BLaER1 (cell line): Measurements from ENCODE around the gene LRFN2.
A peak's percentile ranks its signal among the peaks of the same experiment; 100 is the strongest.

Experiments
- H3K27ac ChIP-seq: shearing (Covaris generic); formaldehyde crosslinking; 2 replicates; pipeline ENCODE4 v1.8.1; 2022
- H3K27me3 ChIP-seq: shearing (Covaris generic); formaldehyde crosslinking; 2 replicates; pipeline ENCODE4 v1.8.1; 2022
- H3K36me3 ChIP-seq: shearing (Covaris generic); formaldehyde crosslinking; 2 replicates; pipeline ENCODE4 v1.8.1; 2022
- H3K4me1 ChIP-seq: shearing (Covaris generic); formaldehyde crosslinking; 2 replicates; pipeline ENCODE4 v1.8.1; 2022
- H3K4me2 ChIP-seq: shearing (Covaris generic); formaldehyde crosslinking; 2 replicates; pipeline ENCODE4 v1.8.1; 2022
- H3K4me3 ChIP-seq: shearing (Covaris generic); formaldehyde crosslinking; 2 replicates; pipeline ENCODE4 v1.8.1; 2022
- H3K9ac ChIP-seq: shearing (Covaris generic); formaldehyde crosslinking; 2 replicates; pipeline ENCODE4 v1.8.1; 2022
- H3K9me3 ChIP-seq: shearing (Covaris generic); formaldehyde crosslinking; 2 replicates; pipeline ENCODE4 v1.8.1; 2022
- H4K20me1 ChIP-seq: shearing (Covaris generic); formaldehyde crosslinking; 2 replicates; pipeline ENCODE4 v1.8.1; 2022
- Cebpa-rat ChIP-seq: shearing (Covaris generic); IDR thresholded peaks from 2 replicates; pipeline ENCODE4 v1.8.1; 2022

LRFN2 gene

GRCh38 chr6:40419946-40420728 lies 167.0 kb downstream of the LRFN2 start:
- H3K4me2 ChIP-seq = peak overlapping the region; percentile 66
- no peaks in the 10 kb centered on the region for H3K9me3 ChIP-seq
- H3K4me3 ChIP-seq = no peak overlapping the region
- H3K36me3 ChIP-seq = peaks cover 13% of the 10 kb centered on the region; the same call in 1 of the 2 replicates
- no peaks in the 10 kb centered on the region for H3K27me3 ChIP-seq
- peaks cover 43% of the 10 kb centered on the region; the same call in 1 of the 2 replicates for H4K20me1 ChIP-seq
- peaks cover 19% of the 10 kb centered on the region for H3K4me1 ChIP-seq
- H3K27ac ChIP-seq = no peak overlapping the region
- no peak for TF ChIP-seq Cebpa-rat
- no peak overlapping the region for H3K9ac ChIP-seq

GRCh38 chr6:40419377-40419776 lies 167.8 kb downstream of the LRFN2 start:
- Histone ChIP-seq H4K20me1 (peaks cover 43% of the 10 kb centered on the region; the same call in 1 of the 2 replicates), H3K27me3 (no peaks in the 10 kb centered on the region), H3K4me3 (no peak overlapping the region), H3K36me3 (peaks cover 13% of the 10 kb centered on the region; the same call in 1 of the 2 replicates), H3K9ac (no peak overlapping the region), H3K4me2 (no peak overlapping the region), H3K4me1 (peaks cover 19% of the 10 kb centered on the region), H3K9me3 (no peaks in the 10 kb centered on the region), H3K27ac (no peak overlapping the region)
- TF ChIP-seq Cebpa-rat = no peak

- Histone ChIP-seq H3K9me3 (no peaks in the 10 kb centered on the region), H3K4me3 (no peak overlapping the region), H3K9ac (no peak overlapping the region), H3K4me1 (peaks cover 24% of the 10 kb centered on the region), H3K4me2 (no peak overlapping the region), H3K36me3 (peaks cover 13% of the 10 kb centered on the region; the same call in 1 of the 2 replicates), H3K27ac (no peak overlapping the region), H3K27me3 (no peaks in the 10 kb centered on the region), H4K20me1 (peaks cover 47% of the 10 kb centered on the region; the same call in 1 of the 2 replicates)
- no peak for TF ChIP-seq Cebpa-rat
These were observed 170.1 kb downstream of the LRFN2 start for GRCh38 chr6:40417031-40417430.

- no peak overlapping the region for H3K27ac ChIP-seq
- H4K20me1 ChIP-seq = peaks cover 39% of the 10 kb centered on the region; the same call in 1 of the 2 replicates
- H3K27me3 ChIP-seq = no peaks in the 10 kb centered on the region
These were observed 172.5 kb downstream of the LRFN2 start for GRCh38 chr6:40414617-40415016.

GRCh38 chr6:40413239-40413638 lies 173.9 kb downstream of the LRFN2 start:
- Histone ChIP-seq H3K4me1 (0 out of 2 replicates have a peak, but pooled peaks cover 5% of the 10 kb centered on the region), H3K27ac (no peak overlapping the region), H3K9ac (no peak overlapping the region), H3K4me2 (no peak overlapping the region), H3K4me3 (no peak overlapping the region), H3K27me3 (no peaks in the 10 kb centered on the region), H3K9me3 (no peaks in the 10 kb centered on the region), H3K36me3 (0 out of 2 replicates have a peak, but pooled peaks cover 4% of the 10 kb centered on the region), H4K20me1 (peaks cover 26% of the 10 kb centered on the region; the same call in 1 of the 2 replicates)
- TF ChIP-seq Cebpa-rat = no peak

More at GRCh38 chr6:40414617-40415016, 172.5 kb downstream of the LRFN2 start:
- no peak overlapping the region for H3K4me3 ChIP-seq
- no peaks in the 10 kb centered on the region for H3K9me3 ChIP-seq
- no peak overlapping the region for H3K9ac ChIP-seq
- H3K36me3 ChIP-seq = peaks cover 13% of the 10 kb centered on the region; the same call in 1 of the 2 replicates
- H3K4me1 ChIP-seq = peaks cover 6% of the 10 kb centered on the region; the same call in 1 of the 2 replicates
- no peak overlapping the region for H3K4me2 ChIP-seq
- TF ChIP-seq Cebpa-rat = no peak

GRCh38 chr6:40411881-40412280 lies 175.3 kb downstream of the LRFN2 start:
- Histone ChIP-seq H3K27ac (no peak overlapping the region), H3K4me1 (0 out of 2 replicates have a peak, but pooled peaks cover 5% of the 10 kb centered on the region), H3K27me3 (no peaks in the 10 kb centered on the region), H3K36me3 (0 out of 2 replicates have a peak, but pooled peaks cover 2% of the 10 kb centered on the region), H4K20me1 (peaks cover 15% of the 10 kb centered on the region; the same call in 1 of the 2 replicates), H3K4me3 (no peak overlapping the region), H3K9me3 (no peaks in the 10 kb centered on the region), H3K4me2 (no peak overlapping the region), H3K9ac (no peak overlapping the region)
- no peak for TF ChIP-seq Cebpa-rat

- no peaks in the 10 kb centered on the region for H3K27me3 ChIP-seq
- H3K36me3 ChIP-seq = no peaks in the 10 kb centered on the region
- H3K4me3 ChIP-seq = no peak overlapping the region
- peaks cover 15% of the 10 kb centered on the region; the same call in 1 of the 2 replicates for H4K20me1 ChIP-seq
- H3K9ac ChIP-seq = no peak overlapping the region
- 0 out of 2 replicates have a peak, but pooled peaks cover 5% of the 10 kb centered on the region for H3K4me1 ChIP-seq
- no peak for TF ChIP-seq Cebpa-rat
- no peaks in the 10 kb centered on the region for H3K9me3 ChIP-seq
- no peak overlapping the region for H3K4me2 ChIP-seq
- H3K27ac ChIP-seq = no peak overlapping the region
These were observed 176.3 kb downstream of the LRFN2 start for GRCh38 chr6:40410821-40411220.

GRCh38 chr6:40409716-40410397 lies 177.3 kb downstream of the LRFN2 start:
- Histone ChIP-seq H3K4me3 (no peak overlapping the region), H3K9ac (no peak overlapping the region), H3K27me3 (no peaks in the 10 kb centered on the region)

GRCh38 chr6:40408786-40409542 lies 178.2 kb downstream of the LRFN2 start:
- Histone ChIP-seq H4K20me1 (peaks cover 15% of the 10 kb centered on the region; the same call in 1 of the 2 replicates), H3K4me1 (0 out of 2 replicates have a peak, but pooled peaks cover 5% of the 10 kb centered on the region), H3K36me3 (no peaks in the 10 kb centered on the region), H3K4me2 (no peak overlapping the region), H3K9me3 (no peaks in the 10 kb centered on the region), H3K27me3 (no peaks in the 10 kb centered on the region), H3K4me3 (no peak overlapping the region), H3K9ac (no peak overlapping the region), H3K27ac (no peak overlapping the region)
- no peak for TF ChIP-seq Cebpa-rat

More at GRCh38 chr6:40409716-40410397, 177.3 kb downstream of the LRFN2 start:
- H3K4me2 ChIP-seq = no peak overlapping the region
- no peak for TF ChIP-seq Cebpa-rat
- no peak overlapping the region for H3K27ac ChIP-seq
- H4K20me1 ChIP-seq = peaks cover 15% of the 10 kb centered on the region; the same call in 1 of the 2 replicates
- 0 out of 2 replicates have a peak, but pooled peaks cover 5% of the 10 kb centered on the region for H3K4me1 ChIP-seq
- H3K36me3 ChIP-seq = no peaks in the 10 kb centered on the region
- H3K9me3 ChIP-seq = no peaks in the 10 kb centered on the region
